Panc1 (cell line): ENCODE results near the gene SREBF2.

ENCODE experiments used
- POLR2AphosphoS5 ChIP-seq: IDR thresholded peaks from 2 replicates; pipeline ENCODE4 v1.6.1; 2012; ENCODE audit warnings: mild to moderate bottlenecking, low read depth, low read length, moderate library complexity
- SIN3A ChIP-seq: IDR thresholded peaks from 2 replicates; pipeline ENCODE4 v1.6.1; 2012; ENCODE audit warnings: low read depth, mild to moderate bottlenecking, low read length, moderate library complexity, borderline replicate concordance; ENCODE audit not compliant: insufficient read depth
- TCF7L2 ChIP-seq: IDR thresholded peaks from 2 replicates; pipeline ENCODE4 v1.6.1; 2011; ENCODE audit warnings: mild to moderate bottlenecking, low read depth, low read length, inconsistent platforms
- TF ChIP-seq, protein P1 (sequence below): fragments of 450-650 bp; IDR thresholded peaks from 2 replicates; pipeline ENCODE4 v1.5.1; 2017; ENCODE audit warnings: mild to moderate bottlenecking
- TF ChIP-seq, protein P2 (sequence below), 2 experiments: IDR thresholded peaks; 2 replicates each; pipeline ENCODE4 v1.6.1; 2011 to 2012; ENCODE audit warnings: low read depth in 2 of 2, control low read depth in 1 of 2, low read length in 1 of 2, mild to moderate bottlenecking in 1 of 2, moderate library complexity in 1 of 2; ENCODE audit not compliant: insufficient read depth in 1 of 2

DNA sequence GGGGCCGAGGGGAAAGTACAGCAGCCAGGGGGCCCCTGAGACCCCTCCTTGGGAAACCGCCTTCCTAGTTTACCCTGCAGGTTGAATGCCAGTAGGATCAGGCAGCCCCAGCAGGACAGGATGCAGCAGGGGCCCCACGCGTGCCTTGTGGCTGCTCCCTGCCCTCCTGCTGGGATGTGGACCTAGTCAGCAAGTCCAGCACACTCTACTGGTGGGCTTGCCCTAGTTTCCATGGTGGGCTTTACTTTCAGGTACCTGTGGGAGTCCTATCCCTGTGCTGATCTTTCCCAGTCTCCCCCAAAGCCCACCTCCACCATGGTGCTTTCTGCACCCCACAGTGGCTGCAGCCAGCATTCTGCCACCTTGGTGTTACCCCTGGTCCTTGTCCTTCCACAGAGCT lies 59.8 kb downstream of the SREBF2 start:
- TF ChIP-seq, protein P1, sequence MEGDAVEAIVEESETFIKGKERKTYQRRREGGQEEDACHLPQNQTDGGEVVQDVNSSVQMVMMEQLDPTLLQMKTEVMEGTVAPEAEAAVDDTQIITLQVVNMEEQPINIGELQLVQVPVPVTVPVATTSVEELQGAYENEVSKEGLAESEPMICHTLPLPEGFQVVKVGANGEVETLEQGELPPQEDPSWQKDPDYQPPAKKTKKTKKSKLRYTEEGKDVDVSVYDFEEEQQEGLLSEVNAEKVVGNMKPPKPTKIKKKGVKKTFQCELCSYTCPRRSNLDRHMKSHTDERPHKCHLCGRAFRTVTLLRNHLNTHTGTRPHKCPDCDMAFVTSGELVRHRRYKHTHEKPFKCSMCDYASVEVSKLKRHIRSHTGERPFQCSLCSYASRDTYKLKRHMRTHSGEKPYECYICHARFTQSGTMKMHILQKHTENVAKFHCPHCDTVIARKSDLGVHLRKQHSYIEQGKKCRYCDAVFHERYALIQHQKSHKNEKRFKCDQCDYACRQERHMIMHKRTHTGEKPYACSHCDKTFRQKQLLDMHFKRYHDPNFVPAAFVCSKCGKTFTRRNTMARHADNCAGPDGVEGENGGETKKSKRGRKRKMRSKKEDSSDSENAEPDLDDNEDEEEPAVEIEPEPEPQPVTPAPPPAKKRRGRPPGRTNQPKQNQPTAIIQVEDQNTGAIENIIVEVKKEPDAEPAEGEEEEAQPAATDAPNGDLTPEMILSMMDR, result no peak
- TF ChIP-seq SIN3A (no peak), POLR2AphosphoS5 (no peak), TCF7L2 (no peak)
- TF ChIP-seq, protein P2, sequence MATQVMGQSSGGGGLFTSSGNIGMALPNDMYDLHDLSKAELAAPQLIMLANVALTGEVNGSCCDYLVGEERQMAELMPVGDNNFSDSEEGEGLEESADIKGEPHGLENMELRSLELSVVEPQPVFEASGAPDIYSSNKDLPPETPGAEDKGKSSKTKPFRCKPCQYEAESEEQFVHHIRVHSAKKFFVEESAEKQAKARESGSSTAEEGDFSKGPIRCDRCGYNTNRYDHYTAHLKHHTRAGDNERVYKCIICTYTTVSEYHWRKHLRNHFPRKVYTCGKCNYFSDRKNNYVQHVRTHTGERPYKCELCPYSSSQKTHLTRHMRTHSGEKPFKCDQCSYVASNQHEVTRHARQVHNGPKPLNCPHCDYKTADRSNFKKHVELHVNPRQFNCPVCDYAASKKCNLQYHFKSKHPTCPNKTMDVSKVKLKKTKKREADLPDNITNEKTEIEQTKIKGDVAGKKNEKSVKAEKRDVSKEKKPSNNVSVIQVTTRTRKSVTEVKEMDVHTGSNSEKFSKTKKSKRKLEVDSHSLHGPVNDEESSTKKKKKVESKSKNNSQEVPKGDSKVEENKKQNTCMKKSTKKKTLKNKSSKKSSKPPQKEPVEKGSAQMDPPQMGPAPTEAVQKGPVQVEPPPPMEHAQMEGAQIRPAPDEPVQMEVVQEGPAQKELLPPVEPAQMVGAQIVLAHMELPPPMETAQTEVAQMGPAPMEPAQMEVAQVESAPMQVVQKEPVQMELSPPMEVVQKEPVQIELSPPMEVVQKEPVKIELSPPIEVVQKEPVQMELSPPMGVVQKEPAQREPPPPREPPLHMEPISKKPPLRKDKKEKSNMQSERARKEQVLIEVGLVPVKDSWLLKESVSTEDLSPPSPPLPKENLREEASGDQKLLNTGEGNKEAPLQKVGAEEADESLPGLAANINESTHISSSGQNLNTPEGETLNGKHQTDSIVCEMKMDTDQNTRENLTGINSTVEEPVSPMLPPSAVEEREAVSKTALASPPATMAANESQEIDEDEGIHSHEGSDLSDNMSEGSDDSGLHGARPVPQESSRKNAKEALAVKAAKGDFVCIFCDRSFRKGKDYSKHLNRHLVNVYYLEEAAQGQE (IDR thresholded peaks at IDR 0.05; ENCODE audit: insufficient read depth in 1 of 2, low read depth in 2 of 2, low read length in 1 of 2), result no peak
